Muscle of back (tissue), 13 donors: Measurements from ENCODE around the gene KRTAP4-12. TPM values are rescaled to one million over a fixed set of nuclear protein-coding genes. Genes with fewer than 3 reads are reported as not detected.
"Not testable (repeated sequence)": the region's sequence is repeated elsewhere in the genome, so short reads cannot be mapped to it uniquely, and the experiment has no call there.

Source experiments
- DNase-seq, 3 donors: peaks; one replicate each; pipeline versions ENCODE4 v3.0.0 to v3.0.0-alpha.2; 2013
- long read RNA-seq, 9 donors: transcript quantifications; one replicate each; lab custom pipeline, GENCODE V29; 2026
- polyA plus RNA-seq, 10 donors: library from polyadenylated mRNA; unstranded; fragments of 120-200 nt; gene quantifications; one replicate each; pipeline ENCODE4 v1.2.1, GENCODE V29; 2013; ENCODE audit not compliant: insufficient read length in 10 of 10

KRTAP4-12 gene
- polyA plus RNA-seq: not detected
- long read RNA-seq, donor 1: 0 reads
- long read RNA-seq, donor 2: 0 reads
- long read RNA-seq, donor 3: 0 reads
- long read RNA-seq, donor 4: 0 reads
- long read RNA-seq, donor 5: 0 reads
- long read RNA-seq, donor 6: 0 reads
- long read RNA-seq, donor 7: 0 reads
- long read RNA-seq, donor 8: 0 reads
- long read RNA-seq, donor 9: 0 reads

GRCh38 chr17:41123991-41124371, at the start of gene KRTAP4-12:
TSS of gene KRTAP4-12 (minus strand) at chr17:41124182. CDS start at chr17:41124122, 60 bp downstream.
- DNase-seq: not testable (repeated sequence)

DNA sequence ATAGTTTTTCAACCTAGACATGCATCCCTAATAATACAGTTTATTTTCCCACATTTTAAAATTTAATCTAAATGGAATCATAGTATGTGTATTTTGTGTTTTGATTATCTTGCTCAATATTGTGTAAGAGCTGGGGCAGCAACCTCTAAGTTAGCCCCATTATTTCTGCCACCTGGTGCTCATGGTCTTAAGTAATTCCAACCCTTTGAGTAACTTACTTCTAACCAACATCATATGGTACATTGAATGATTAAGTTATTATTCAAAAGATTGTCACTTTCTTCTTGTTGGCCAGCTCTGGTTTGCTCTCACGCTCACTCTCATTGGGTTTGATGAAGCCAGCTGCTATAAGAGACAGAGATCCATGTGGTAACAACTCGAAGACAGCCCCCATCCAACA, 47.9 kb upstream of the KRTAP4-12 start:
- no peak for DNase-seq

GRCh38 chr17:41168121-41168520, 44.1 kb upstream of the KRTAP4-12 start, which contains the start of gene KRTAP4-3:
TSS of gene KRTAP4-3 (minus strand) at chr17:41168221. CDS start at chr17:41168172, 49 bp downstream.
- DNase-seq: no peak

DNA sequence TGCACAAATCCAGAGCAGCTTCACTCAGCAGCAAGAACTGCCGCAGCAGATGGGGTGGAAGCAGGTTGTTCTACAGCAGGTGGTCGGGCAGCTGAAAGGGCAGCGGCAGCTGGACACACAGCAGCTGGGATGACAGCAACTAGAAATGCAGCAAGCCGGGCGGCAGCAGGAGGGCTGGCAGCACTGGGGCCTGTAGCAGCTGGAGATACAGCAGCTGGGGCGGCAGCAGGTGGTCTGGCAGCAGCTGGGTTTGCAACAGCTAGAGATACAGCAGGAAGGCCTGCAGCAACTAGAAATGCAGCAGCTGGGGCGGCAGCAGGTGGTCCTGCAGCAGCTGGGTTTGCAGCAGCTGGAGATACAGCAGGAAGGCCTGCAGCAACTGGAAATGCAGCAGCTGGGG, 43.6 kb upstream of the KRTAP4-12 start:
- DNase-seq: no peak

- DNase-seq: no peak
Measured at GRCh38 chr17:41163828-41164227, 39.8 kb upstream of the KRTAP4-12 start.

GRCh38 chr17:41160648-41161047, 36.7 kb upstream of the KRTAP4-12 start, which contains the start of gene KRTAP4-4:
TSS of gene KRTAP4-4 (minus strand) at chr17:41160748. CDS start at chr17:41160691, 57 bp downstream.
- no peak for DNase-seq

GRCh38 chr17:41160190-41160589, 36.2 kb upstream of the KRTAP4-12 start:
- not testable (repeated sequence) for DNase-seq

DNA sequence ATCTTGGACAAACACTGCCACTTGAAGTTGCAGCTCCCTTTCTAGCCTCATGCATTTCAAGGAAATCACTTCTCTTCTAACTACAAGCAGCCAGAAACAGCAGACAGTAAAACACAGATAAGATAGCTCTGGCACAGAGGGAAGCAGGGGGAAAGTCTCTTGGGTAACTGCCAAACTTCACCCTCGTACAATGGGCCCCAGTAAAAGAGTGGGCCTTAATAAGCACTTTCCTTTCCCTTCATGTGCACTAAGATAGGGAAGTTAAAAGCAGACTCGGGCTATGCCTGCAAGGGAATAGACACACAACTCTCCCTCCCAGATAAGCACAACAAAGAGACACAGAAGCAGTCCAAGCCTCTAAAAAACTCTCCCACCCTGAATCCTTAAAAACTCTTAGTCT, 29.9 kb upstream of the KRTAP4-12 start:
- DNase-seq: peak in 1 of 3 donors; percentile 11

- no peak for DNase-seq
Measured at GRCh38 chr17:41151525-41151924, 27.5 kb upstream of the KRTAP4-12 start.

- DNase-seq: no peak
Measured at GRCh38 chr17:41150026-41150425, 26.0 kb upstream of the KRTAP4-12 start.

DNA sequence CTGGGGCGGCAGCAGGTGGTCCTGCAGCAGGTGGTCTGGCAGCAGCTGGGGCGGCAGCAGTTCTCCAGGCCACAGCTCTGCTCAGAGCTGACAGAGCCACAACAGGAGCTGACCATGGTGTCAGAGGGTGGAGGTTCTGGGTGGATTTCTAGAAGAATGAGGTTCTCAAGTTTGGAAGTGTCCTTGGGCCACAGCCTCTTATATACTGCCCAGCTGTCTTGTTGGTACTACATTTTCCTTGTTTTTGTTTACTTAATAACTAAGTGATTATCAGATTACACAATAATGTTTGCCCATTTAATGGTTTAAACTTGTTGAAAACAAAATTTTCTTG, 25.6 kb upstream of the KRTAP4-12 start, which contains the start of gene KRTAP4-5:
KRTAP4-5 (minus strand) TSS at position 174 of the 334 bp plus-strand sequence; CDS start at position 116, 58 bp downstream.
- no peak for DNase-seq

- not testable (repeated sequence) for DNase-seq
Measured at GRCh38 chr17:41148971-41149651, 25.1 kb upstream of the KRTAP4-12 start.

GRCh38 chr17:41147531-41148204, 23.7 kb upstream of the KRTAP4-12 start:
- no peak for DNase-seq

DNA sequence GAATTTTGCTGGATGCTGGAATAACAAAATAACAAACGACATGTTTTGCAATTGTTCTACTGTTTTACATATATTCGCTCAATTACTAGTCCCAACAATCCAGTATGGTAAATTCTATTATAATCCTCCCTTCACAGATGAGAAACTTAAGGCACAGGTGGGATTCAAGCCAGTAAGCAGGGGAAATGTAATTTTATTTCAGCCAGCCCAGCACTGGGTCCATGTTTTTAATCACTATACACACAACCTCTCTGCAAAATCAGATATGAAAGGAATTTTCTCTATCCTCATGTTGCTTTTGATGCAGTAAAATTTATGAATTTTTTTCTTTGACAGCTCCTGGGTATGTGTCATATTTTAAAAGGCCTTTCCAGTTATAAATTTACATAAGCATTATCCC, 21.3 kb upstream of the KRTAP4-12 start:
- DNase-seq: no peak

- no peak for DNase-seq
Measured at GRCh38 chr17:41144846-41145245, 20.9 kb upstream of the KRTAP4-12 start.

GRCh38 chr17:41141361-41141760, 17.4 kb upstream of the KRTAP4-12 start:
- DNase-seq: no peak

DNA sequence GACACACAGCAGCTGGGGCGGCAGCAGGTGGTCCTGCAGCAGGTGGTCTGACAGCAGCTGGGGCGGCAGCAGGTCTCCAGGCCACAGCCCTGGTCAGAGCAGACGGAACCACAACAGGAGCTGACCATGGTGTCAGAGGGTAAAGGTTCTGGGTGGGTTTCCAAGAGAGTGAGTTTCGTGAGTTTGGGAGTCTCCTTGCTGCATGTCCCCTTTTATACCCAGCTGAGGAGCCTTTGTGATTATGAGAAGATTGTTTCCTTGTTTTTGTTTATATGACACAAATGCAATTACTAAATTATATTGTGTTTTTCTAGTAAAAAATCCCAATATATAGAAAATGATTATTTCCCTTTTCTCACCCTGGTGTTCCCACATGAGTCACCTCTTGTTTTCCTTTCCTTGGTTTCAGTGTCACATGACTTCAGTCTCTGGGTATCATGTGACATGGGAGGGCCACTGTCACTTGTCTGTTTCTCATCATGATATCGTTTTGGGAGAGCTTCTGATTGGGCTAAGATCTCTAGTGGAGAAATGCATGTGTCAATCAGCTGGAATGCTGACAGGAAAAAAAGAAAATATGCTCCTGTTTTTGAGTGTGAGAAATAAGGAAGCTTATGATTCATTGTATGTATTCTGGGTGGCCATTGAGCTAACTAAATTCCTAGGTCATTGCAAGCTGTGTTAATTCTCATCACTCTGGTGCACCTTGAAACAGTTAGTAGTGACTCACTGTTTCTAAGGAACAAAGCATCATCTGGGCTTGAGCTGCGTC, 16.6 kb upstream of the KRTAP4-12 start, which contains the start of gene KRTAP4-6:
KRTAP4-6 (minus strand) TSS at position 185 of the 772 bp plus-strand sequence; CDS start at position 128, 57 bp downstream.
- DNase-seq: peak in 1 of 3 donors; percentile 90

- not testable (repeated sequence) for DNase-seq
Measured at GRCh38 chr17:41139865-41140264, 15.9 kb upstream of the KRTAP4-12 start.

- no peak for DNase-seq
Measured at GRCh38 chr17:41133880-41134735, 10.1 kb upstream of the KRTAP4-12 start.

GRCh38 chr17:41131979-41132378, 8.0 kb upstream of the KRTAP4-12 start:
- DNase-seq: no peak

DNA sequence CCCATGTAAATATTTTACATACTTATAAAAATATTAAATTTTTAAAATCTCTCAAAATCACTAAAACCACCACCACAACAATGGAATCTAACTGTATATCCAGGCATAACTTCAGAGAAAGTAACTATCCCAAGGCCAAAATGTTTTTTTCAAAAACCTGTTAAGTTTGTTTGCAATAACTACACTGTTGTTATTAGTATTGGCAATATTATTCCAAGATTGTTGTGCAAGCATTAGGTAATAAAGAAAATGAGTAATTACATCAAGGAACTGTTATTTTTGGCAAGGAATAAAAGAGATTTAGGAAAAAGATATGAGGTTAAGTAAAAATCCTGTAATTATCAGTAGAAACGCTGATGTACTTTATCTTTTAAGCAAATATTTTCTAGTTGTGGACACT, 3.4 kb upstream of the KRTAP4-12 start:
- no peak for DNase-seq
